ENCODE results near the gene DAP. TPM values are rescaled to one million over a fixed set of nuclear protein-coding genes. Genes with fewer than 3 reads are reported as not detected.

Gene DAP
- polyA plus RNA-seq, 1 donor (not counting 4 experiments of a cell fraction or from before 2014, with no cell fraction given) = 30.4 TPM

DNA sequence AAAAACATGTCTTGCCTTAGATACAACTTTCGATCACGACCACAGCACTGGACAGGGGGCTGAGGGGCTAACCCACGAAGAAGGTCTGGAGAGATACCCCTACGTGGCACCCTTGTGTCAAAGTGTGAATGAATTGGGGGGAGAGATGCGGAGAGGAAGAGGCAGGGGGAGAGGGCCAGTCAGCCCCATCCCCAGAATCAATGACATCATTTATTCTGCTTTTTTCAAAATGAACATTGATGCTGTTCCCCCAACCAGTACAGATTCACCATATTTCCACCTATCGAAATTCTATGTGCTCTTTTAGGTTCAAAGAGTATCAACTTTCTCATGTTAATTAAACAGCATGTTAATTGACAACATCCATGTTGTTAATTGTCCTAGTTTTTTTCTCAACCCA lies 32.4 kb downstream of the DAP start:
- H3K36me3 ChIP-seq (ENCODE audit: control insufficient read depth in 2 of 2, extremely low read depth in 1 of 2, insufficient read depth in 2 of 2, low read length in 2 of 2) = no peaks in the 10 kb centered on the region
- H3K4me3 ChIP-seq (ENCODE audit: control insufficient read depth in 2 of 3, extremely low read depth in 1 of 3, insufficient read depth in 2 of 3, low read depth in 1 of 3, low read length in 3 of 3) = no peak overlapping the region
- no peak overlapping the region for H3K27ac ChIP-seq (ENCODE audit: control insufficient read depth, insufficient read depth, low read length)
- H3K9ac ChIP-seq (ENCODE audit: control insufficient read depth, extremely low read depth, insufficient read depth, low read length) = no peak overlapping the region
- H3K4me1 ChIP-seq (ENCODE audit: control insufficient read depth, extremely low read depth, insufficient read depth, low read length) = peaks cover 30% of the 10 kb centered on the region
- no peaks in the 10 kb centered on the region for H4K20me1 ChIP-seq (ENCODE audit: control insufficient read depth, extremely low read depth, insufficient read depth, low read length)
- FAIRE-seq (no peak), DNase-seq (ENCODE audit: low read depth, low spot score) (no peak)
- no peaks in the 10 kb centered on the region for H3K27me3 ChIP-seq (ENCODE audit: control insufficient read depth, extremely low read depth, insufficient read depth, low read length)
- no peak overlapping the region for H2AFZ ChIP-seq (ENCODE audit: control insufficient read depth, low read length)
- no peaks in the 10 kb centered on the region for H3K9me1 ChIP-seq (ENCODE audit: control insufficient read depth, extremely low read depth, insufficient read depth, low read length)
- H3K4me2 ChIP-seq (ENCODE audit: control insufficient read depth, extremely low read depth, insufficient read depth, low read depth, low read length) = no peak overlapping the region
- no peak for TF ChIP-seq EZH2 (IDR thresholded peaks at IDR 0.05; ENCODE audit: low read length)
- no peak for TF ChIP-seq CTCF (optimal IDR thresholded peaks at IDR 0.05 in 1 of 3, IDR thresholded peaks at IDR 0.05 in 1 of 3, conservative IDR thresholded peaks at IDR 0.05 in 1 of 3; ENCODE audit: extremely low read depth in 1 of 3, insufficient read depth in 2 of 3, low read length in 3 of 3)
- no peaks in the 10 kb centered on the region for H3K9me3 ChIP-seq (ENCODE audit: control insufficient read depth, low read depth, low read length)
- dilution Hi-C loops (cut with MboI; ENCODE audit: extremely low pct_ligation_motif_present, low sequenced_read_pairs) = no loop called here
- peaks cover 3% of the 10 kb centered on the region for H3K79me2 ChIP-seq (ENCODE audit: control insufficient read depth, insufficient read depth, low read length)

DNA sequence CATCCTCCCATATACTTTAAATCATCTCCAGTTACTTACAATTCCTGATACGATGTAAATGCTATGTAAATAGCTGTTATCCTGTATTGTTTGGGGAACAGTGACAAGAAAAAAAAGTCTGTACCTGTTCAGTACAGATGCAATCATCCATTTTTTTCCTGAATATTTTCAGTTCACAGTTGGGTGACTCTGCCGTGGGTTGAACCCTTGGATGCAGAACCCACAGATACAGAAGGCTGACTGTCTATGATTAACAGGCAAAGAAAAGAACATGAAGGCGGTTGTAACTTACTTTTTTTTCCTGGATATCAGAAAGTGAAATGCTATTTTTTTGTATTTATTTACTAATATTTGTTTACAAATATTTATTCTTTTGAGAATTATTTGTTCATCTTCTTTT lies 33.2 kb downstream of the DAP start:
- H3K27ac ChIP-seq (ENCODE audit: control insufficient read depth, insufficient read depth, low read length) = no peak overlapping the region

More for the DNA sequence above, 33.2 kb downstream of the DAP start:
- Histone ChIP-seq H2AFZ (ENCODE audit: control insufficient read depth, low read length) (no peak overlapping the region), H3K36me3 (ENCODE audit: control insufficient read depth in 2 of 2, extremely low read depth in 1 of 2, insufficient read depth in 2 of 2, low read length in 2 of 2) (no peaks in the 10 kb centered on the region), H3K4me1 (ENCODE audit: control insufficient read depth, extremely low read depth, insufficient read depth, low read length) (peaks cover 30% of the 10 kb centered on the region), H3K9ac (ENCODE audit: control insufficient read depth, extremely low read depth, insufficient read depth, low read length) (no peak overlapping the region), H3K79me2 (ENCODE audit: control insufficient read depth, insufficient read depth, low read length) (peaks cover 8% of the 10 kb centered on the region), H4K20me1 (ENCODE audit: control insufficient read depth, extremely low read depth, insufficient read depth, low read length) (no peaks in the 10 kb centered on the region), H3K4me3 (ENCODE audit: control insufficient read depth in 2 of 3, extremely low read depth in 1 of 3, insufficient read depth in 2 of 3, low read depth in 1 of 3, low read length in 3 of 3) (no peak overlapping the region), H3K27me3 (ENCODE audit: control insufficient read depth, extremely low read depth, insufficient read depth, low read length) (no peaks in the 10 kb centered on the region), H3K9me3 (ENCODE audit: control insufficient read depth, low read depth, low read length) (no peaks in the 10 kb centered on the region), H3K9me1 (ENCODE audit: control insufficient read depth, extremely low read depth, insufficient read depth, low read length) (no peaks in the 10 kb centered on the region), H3K4me2 (ENCODE audit: control insufficient read depth, extremely low read depth, insufficient read depth, low read depth, low read length) (no peak overlapping the region)
- dilution Hi-C loops (cut with MboI; ENCODE audit: extremely low pct_ligation_motif_present, low sequenced_read_pairs) = no loop called here
- no peak for FAIRE-seq
- TF ChIP-seq CTCF (optimal IDR thresholded peaks at IDR 0.05 in 1 of 3, IDR thresholded peaks at IDR 0.05 in 1 of 3, conservative IDR thresholded peaks at IDR 0.05 in 1 of 3; ENCODE audit: extremely low read depth in 1 of 3, insufficient read depth in 2 of 3, low read length in 3 of 3) (no peak), EZH2 (IDR thresholded peaks at IDR 0.05; ENCODE audit: low read length) (no peak)
- no peak for DNase-seq (ENCODE audit: low read depth, low spot score)

Measured in keratinocyte (primary cell).